Breast epithelium (tissue), 3 donors: ENCODE measurements around the gene DNAH7. TPM values are rescaled to one million over a fixed set of nuclear protein-coding genes. Genes with fewer than 3 reads are reported as not detected.

Experiments
- total RNA-seq, 3 donors: library from RNA; depleted of rRNA; stranded (reverse); fragments of >200 nt; gene quantifications; one replicate each; pipeline ENCODE4 v1.1.0, GENCODE V29; 2016

DNAH7 gene
- total RNA-seq, 3 donors from 2014 or later: 1.3 to 10.5 (median 7.2) TPM

Other genes starting within 250 kb of the DNAH7 start
- 10 to 100 TPM; 51.7 to 85.8 (median 57.7) TPM for gene STK17B, start 102.7 kb upstream of the DNAH7 start, total RNA-seq